Stimulated activated CD4-positive, alpha-beta T cell treated with anti-CD3 and anti-CD28 coated beads, Interleukin-4, amount 100 ng/mL, for 24 hours (primary cell): ENCODE measurements around the gene CSNK1G2.

Experiments used
- DNase-seq: peaks from one replicate; pipeline ENCODE4 v3.0.0-alpha.2; 2020

CSNK1G2 gene

GRCh38 chr19:1941146-1942077 lies at the start of gene CSNK1G2:
Gene CSNK1G2 (plus strand): TSS chr19:1941172. CDS start chr19:1969773, 28,601 bp downstream.
- no peak for DNase-seq

- no peak for DNase-seq
Measured at GRCh38 chr19:1893791-1894190, 47.2 kb upstream of the CSNK1G2 start.

GRCh38 chr19:1896508-1896907 lies 44.5 kb upstream of the CSNK1G2 start:
- no peak for DNase-seq

DNA sequence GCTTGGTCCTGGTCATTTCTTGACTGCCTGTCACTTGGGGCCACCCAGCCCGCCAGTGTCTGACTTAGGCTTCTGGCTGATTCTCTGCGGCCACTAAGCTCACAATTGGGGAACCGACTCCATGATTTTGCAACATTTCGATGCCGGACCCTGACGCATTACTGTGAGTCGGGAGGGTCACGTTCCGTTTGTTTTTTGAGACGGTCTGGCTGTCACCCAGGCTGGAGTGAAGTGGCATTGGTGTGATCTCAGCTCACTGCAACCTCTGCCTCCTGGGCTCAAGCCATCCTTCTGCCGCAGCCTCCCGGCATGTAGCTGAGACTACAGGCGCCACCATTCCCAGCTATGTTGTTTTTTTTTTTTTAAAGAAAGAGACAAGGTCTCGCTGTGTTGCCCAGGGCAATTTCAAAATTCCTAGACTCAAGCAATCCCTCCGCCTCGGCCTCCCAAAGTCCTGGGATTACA lies 39.0 kb upstream of the CSNK1G2 start:
- DNase-seq = no peak

DNA sequence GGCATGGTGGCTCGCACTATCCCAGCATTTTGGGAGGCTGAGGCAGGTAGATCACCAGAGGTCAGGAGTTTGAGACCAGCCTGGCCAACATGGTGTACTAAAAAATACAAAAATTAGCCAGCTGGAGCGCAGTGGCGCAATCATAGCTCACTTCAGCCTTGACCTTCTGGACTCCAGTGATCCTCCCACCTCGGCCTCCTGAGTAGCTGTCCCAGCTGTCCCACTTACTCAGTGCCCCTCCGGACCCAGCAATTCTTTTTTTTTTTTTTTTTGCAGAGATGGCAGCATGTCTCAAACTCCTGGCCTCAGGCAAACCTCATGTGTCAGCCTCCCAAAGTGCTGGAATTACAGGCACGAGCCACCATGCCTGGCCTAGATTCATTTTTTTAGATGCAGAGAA lies 38.0 kb upstream of the CSNK1G2 start:
- no peak for DNase-seq

GRCh38 chr19:1904860-1905109 lies 36.2 kb upstream of the CSNK1G2 start:
- no peak for DNase-seq

- peak; percentile 99 for DNase-seq
Measured at GRCh38 chr19:1905110-1905862, 35.7 kb upstream of the CSNK1G2 start, which contains the start of the genes ADAT3 and SCAMP4. Gene ADAT3 (plus strand): TSS chr19:1905399. CDS start chr19:1912048, 6,649 bp downstream. Gene SCAMP4 (plus strand): TSS chr19:1905399. CDS start chr19:1915020, 9,621 bp downstream.

DNA sequence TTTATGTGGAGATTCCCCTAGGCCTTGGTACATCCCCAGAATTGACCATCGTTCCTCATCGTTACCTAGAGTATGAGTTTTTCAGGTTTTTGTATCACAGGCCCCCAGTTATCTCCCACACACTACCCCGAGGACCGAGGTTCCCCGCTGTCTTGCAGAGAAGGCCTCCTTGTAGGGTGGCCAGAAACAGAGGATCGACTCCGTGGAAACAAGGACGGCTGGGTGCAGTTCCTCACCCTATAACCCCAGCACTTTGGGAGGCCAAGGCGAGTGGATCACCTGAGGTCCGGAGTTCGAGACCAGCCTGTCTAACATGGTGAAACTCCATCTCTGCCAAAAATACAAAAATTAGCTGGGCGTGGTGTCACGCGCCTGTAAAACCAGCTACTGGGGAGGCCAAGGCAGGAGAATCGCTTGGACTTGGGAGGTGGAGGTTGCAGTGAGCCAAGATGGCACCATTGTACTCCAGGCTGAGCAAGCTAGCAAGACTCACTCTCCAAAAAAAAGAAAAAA lies 35.1 kb upstream of the CSNK1G2 start:
- no peak for DNase-seq

DNA sequence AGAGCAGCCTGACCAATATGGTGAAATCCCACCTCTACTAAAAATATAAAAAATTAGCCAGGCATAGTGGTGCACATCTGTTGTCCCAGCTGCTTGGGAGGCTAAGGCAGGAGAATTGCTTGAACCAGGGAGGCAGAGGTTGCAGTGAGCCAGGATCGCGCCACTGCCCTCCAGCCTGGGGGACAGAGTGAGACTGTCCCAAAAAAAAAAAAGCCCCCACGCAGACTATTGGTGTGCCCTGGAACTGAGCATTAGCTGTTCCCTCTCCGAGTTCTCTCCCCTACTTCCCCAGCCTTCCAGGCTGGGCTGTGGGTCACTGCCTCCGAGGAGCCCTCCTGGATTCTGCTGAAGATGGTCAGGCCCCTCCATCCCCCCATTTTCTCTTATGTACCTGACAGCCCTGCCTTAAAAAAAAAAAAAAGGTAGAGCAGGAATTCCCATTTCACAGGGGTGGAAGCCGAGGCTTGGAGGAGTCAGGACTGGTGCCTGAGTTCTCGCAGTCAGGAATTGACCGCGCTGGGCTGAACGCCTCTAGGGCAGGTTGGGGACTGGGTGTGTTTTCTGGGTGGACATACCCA lies 33.9 kb upstream of the CSNK1G2 start:
- DNase-seq = no peak

- DNase-seq = no peak
Measured at GRCh38 chr19:1907563-1908363, 33.2 kb upstream of the CSNK1G2 start.

GRCh38 chr19:1908364-1908678 lies 32.7 kb upstream of the CSNK1G2 start:
- DNase-seq = no peak

DNA sequence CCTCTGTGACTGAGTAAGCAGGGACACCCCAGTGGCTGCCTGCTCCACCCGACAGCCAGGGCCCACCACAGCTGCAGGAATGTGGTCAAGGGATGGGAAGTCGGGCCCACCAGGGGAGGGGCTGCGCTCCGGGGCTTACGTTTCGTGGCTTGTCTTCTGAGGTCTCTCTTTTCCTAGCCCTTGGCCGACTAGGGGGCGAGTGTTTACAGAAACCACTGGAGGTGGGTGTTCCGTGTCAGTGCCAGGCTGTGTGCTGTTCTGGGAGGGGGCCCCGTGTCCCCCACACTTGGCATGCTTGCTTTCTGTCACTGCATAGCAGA lies 31.3 kb upstream of the CSNK1G2 start:
- DNase-seq = no peak

DNA sequence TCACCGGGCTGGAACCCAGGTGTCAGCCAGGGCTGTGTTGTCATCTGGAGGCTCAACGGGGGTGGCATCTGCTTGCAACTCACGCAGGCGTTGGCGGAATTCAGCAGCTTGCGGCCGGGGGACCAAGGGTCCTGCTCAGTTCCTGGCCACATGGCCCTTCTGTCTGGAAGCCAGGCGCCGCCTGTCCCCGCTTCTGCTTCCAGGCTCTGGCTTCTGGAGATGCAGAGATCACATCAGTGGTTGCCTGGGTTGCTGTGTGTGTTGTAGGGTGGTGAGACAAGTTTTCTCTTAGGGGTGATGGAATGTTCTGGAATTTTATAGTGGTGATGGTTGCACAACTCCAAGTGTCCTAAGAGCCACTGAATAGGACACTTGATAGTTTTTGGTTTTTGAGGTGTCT lies 30.8 kb upstream of the CSNK1G2 start:
- DNase-seq = no peak

- no peak for DNase-seq
Measured at GRCh38 chr19:1911098-1911497, 29.9 kb upstream of the CSNK1G2 start.

DNA sequence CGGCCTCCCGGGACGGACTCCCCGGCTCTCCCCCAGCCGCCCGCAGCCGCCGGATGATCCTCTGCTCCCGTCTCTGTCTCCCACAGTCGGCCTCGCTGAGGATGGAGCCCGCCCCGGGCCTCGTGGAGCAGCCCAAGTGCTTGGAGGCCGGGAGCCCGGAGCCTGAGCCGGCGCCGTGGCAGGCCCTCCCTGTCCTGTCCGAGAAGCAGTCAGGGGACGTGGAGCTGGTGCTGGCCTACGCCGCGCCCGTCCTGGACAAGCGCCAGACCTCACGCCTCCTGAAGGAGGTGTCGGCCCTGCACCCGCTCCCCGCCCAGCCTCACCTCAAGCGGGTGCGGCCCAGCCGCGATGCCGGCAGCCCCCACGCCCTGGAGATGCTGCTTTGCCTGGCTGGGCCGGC lies 29.0 kb upstream of the CSNK1G2 start:
- DNase-seq = no peak

GRCh38 chr19:1912760-1913505 lies 28.0 kb upstream of the CSNK1G2 start:
- DNase-seq = no peak

DNA sequence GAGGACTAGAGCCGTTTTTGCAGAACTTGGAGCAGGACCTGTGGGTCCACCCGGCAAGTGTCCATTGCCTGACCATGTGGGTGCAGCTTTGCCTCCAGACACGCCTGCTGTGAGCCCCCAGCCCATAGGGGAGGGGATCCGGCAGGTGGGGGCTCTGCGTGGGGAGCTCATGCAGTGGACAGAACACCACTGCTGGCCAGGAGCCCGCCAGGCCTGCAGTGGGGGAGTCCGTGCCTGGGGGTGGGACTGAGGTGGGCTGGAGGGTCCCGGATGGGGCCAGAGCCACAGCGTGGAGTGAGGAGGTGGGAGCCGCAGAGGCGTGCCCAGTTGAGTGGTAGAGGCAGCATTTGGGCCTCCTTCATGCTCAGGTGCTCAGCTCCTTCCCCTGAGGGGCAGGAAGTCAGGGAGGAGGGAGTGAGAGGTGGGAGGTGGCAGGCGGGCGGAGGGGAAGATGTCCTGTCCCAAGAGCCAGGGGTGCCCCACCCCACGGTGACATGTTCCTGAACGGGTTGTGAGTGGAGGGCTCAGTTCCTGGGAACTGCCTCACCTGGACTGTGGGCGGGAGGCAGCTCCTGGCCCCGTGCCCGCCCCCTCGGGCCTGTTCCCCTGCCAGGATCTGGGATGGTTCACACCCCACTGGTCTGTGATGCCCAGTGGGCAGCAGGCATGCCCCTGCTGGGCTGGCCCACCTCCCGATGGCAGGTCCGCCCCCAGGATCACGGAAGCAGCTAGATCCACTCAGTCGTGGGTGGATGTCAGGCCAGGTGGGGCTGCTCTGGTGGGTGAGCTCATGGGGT lies 27.0 kb upstream of the CSNK1G2 start:
- no peak for DNase-seq

- no peak for DNase-seq
Measured at GRCh38 chr19:1914826-1915341, 26.1 kb upstream of the CSNK1G2 start.

DNA sequence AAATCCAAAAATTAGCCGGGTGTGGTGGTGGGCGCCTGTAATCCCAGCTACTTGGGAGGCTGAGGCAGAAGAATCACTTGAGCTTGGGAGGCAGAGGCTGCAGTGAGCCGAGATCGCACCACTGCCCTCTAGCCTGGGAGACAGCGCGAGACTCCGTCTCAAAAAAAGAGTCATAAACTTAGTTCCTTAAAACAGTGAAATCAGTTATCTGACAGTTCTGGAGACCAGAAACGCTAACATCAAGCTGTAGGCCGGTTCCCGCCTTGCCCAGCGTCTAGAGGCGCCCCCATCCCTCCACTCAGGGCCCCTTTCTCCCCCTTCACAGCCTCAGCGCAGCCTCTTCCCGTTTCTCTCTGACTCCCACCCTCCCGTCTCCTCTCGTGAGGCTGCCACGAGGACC lies 23.8 kb upstream of the CSNK1G2 start:
- no peak for DNase-seq

DNA sequence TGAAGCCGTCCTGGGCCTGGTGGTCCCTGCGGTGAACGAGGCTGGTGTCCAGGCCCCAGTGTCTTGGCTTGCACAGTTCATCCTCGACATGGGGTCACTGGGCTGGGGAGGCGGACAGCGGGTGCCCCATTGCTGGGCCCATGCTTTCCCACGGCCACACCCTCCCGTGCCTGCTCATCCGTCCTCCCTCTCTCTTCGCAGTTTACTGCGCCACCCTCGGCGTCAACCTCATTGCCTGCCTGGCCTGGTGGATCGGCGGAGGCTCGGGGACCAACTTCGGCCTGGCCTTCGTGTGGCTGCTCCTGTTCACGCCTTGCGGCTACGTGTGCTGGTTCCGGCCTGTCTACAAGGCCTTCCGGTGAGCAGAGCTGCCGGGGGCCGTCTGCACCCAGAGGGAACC lies 23.0 kb upstream of the CSNK1G2 start:
- DNase-seq = no peak

GRCh38 chr19:1918975-1919374 lies 22.0 kb upstream of the CSNK1G2 start:
- no peak for DNase-seq
